AG04450 (cell line): ENCODE measurements around the gene IGFBP4. TPM values are rescaled to one million over a fixed set of nuclear protein-coding genes. Genes with fewer than 3 reads are reported as not detected.

Source experiments
- CTCF ChIA-PET: fragments of 300-600, 350-600 bp; formaldehyde crosslinking; extraction: SDS; loops from one replicate; lab custom pipeline; 2022; ENCODE audit warnings: antibody characterized with exemption, inconsistent platforms; lab: Charles Lee
- POLR2A ChIA-PET: fragments of 350-600 bp; formaldehyde crosslinking; extraction: SDS; loops from one replicate; lab custom pipeline; 2021; ENCODE audit warnings: antibody characterized with exemption, inconsistent platforms; lab: Yijun Ruan, JAX
- DNase-seq: peaks from one replicate; pipeline ENCODE4 v3.0.0-alpha.2; 2011; ENCODE audit warnings: low read depth, low spot score
- H3K27ac ChIP-seq: one replicate; pipeline ENCODE4 v1.5.1; 2012; ENCODE audit warnings: low read depth, low read length, control low read depth
- H3K27me3 ChIP-seq: one replicate; pipeline ENCODE4 v1.6.0; 2012; ENCODE audit warnings: low read length; ENCODE audit not compliant: control insufficient read depth, insufficient read depth
- H3K4me3 ChIP-seq: 2 replicates; pipeline ENCODE4 v1.5.1; 2011; ENCODE audit warnings: mild to moderate bottlenecking, low read depth, low read length, control low read depth
- H3K9me3 ChIP-seq: 2 replicates; pipeline ENCODE4 v1.5.1; 2012; ENCODE audit warnings: low read length; ENCODE audit not compliant: control insufficient read depth, insufficient read depth
- polyA plus RNA-seq: library from polyadenylated mRNA; depleted of rRNA; stranded (reverse); fragments of >200 nt; gene quantifications from 2 replicates; pipeline ENCODE4 v1.2.3, GENCODE V29; 2011
- TF ChIP-seq, protein P1 (sequence below): IDR thresholded peaks from 2 replicates; pipeline ENCODE4 v1.5.1; 2011; ENCODE audit warnings: low read depth, low read length, control low read depth, inconsistent platforms

IGFBP4 gene
- polyA plus RNA-seq, 1 experiment = 1,026 TPM

DNA sequence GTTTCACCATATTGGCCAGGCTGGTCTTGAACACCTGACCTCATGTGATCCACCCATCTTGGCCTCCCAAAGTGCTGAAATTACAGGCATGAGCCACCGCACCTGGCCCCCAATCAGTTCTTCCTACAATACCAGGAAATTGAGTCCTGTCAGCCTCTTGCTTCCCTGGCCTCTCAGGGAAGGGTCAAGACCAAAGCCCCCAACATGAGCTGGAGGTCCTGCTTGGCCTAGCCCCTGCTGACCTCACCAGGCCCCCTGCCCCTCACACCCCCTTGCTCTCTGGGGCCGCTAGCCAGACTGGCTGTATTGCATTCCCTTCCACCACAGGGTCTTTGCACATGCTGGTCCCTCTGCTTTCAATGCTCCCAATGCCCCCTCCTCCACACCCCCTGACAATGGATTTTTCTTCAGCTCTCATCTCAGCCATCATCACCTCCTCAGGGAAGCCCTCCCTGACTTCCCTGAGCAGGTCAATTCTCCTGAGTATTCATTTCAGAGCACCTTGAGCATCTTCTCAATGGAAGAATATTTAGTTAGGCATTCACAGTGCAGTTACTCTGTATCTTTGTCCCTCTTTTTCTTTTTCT is 24.1 kb downstream of the IGFBP4 start:
- H3K9me3 ChIP-seq = no peaks in the 10 kb centered on the region
- H3K4me3 ChIP-seq = no peak overlapping the region
- DNase-seq = no peak
- H3K27ac ChIP-seq = no peak overlapping the region
- POLR2A ChIA-PET = interaction anchor here (0.7 to 7.0 kb wide), 2 partner anchors 9 to 66 kb away, joined by 3 to 52 read pairs; no protein-coding TSS in a partner anchor
- no peaks in the 10 kb centered on the region for H3K27me3 ChIP-seq
- CTCF ChIA-PET = interaction anchor here (0.6 to 1.2 kb wide), 3 partner anchors 9 to 26 kb away, joined by 3 to 8 read pairs (median 5); no protein-coding TSS in a partner anchor
- TF ChIP-seq, protein P1, sequence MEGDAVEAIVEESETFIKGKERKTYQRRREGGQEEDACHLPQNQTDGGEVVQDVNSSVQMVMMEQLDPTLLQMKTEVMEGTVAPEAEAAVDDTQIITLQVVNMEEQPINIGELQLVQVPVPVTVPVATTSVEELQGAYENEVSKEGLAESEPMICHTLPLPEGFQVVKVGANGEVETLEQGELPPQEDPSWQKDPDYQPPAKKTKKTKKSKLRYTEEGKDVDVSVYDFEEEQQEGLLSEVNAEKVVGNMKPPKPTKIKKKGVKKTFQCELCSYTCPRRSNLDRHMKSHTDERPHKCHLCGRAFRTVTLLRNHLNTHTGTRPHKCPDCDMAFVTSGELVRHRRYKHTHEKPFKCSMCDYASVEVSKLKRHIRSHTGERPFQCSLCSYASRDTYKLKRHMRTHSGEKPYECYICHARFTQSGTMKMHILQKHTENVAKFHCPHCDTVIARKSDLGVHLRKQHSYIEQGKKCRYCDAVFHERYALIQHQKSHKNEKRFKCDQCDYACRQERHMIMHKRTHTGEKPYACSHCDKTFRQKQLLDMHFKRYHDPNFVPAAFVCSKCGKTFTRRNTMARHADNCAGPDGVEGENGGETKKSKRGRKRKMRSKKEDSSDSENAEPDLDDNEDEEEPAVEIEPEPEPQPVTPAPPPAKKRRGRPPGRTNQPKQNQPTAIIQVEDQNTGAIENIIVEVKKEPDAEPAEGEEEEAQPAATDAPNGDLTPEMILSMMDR = no peak

DNA sequence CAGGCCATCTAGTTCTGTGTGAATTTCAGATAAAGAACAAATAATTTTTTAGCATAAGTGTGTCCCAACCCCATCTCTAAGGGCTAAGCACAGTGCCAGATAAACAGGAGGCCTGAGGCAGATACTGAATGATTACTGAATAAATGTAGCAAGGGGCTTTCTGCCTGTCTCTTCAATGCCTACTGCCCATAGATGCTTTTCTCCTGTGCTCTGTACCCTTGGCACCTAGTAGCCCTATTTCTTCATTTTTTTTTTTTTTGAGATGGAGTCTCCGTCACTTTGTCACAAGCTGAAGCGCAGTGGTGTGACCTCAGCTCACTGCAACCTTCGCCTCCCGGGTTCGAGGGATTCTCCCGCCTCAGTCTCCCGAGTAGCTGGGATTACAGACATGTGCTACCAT is 25.3 kb downstream of the IGFBP4 start:
- H3K27ac ChIP-seq = no peak overlapping the region
- POLR2A ChIA-PET = interaction anchor here (0.6 to 7.0 kb wide), 4 partner anchors 23 to 65 kb away, joined by 3 to 52 read pairs (median 4); no protein-coding TSS in a partner anchor
- no peaks in the 10 kb centered on the region for H3K27me3 ChIP-seq
- TF ChIP-seq, protein P1 = no peak
- CTCF ChIA-PET = interaction anchor here (1.2 kb wide), 1 partner anchor 8 kb away, joined by 5 read pairs; no protein-coding TSS in a partner anchor
- no peaks in the 10 kb centered on the region for H3K9me3 ChIP-seq
- DNase-seq = no peak
- H3K4me3 ChIP-seq = no peak overlapping the region

DNA sequence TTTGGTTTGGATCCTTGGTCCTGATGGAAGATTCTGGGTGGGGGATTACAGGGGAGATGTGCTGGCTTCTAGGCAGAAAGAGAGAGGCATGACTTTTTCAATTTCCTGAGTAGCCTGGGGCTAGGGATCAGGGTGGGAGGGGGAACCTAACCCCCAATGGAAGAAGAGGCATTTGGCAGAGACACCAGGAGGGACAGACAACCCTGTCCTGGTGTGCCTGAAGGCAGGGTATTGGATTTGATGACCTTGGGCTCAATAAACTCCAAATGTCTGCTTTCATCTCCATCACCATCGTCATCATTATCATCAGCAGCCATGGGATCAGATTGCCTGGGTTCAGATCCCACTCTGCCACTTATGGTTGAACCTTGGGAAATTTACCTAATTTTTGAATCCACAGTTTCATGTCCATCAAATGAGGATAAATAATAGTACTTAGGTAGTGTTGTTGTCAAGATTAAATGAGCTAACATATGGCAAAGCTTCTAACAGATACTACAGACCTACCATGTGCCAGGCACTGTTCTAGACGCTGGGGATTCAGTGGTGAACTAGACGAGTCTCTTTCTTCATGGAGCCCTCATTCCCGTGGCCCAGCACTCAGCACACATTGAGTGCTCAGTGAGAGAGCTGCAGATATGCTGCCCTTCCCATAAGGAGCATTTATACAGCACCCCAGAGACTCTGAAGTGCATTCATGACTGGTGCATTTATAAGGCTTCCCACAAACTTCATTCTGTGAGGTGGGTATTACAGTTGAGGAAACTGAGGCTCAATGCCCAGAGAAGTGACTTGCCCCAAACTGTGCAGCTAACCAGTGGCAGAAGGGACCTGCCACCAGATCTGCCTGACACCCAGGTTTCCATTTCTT is 26.8 kb downstream of the IGFBP4 start:
- Histone ChIP-seq H3K4me3 (no peak overlapping the region), H3K27ac (no peak overlapping the region), H3K27me3 (no peaks in the 10 kb centered on the region), H3K9me3 (no peaks in the 10 kb centered on the region)
- ChIA-PET CTCF (no interaction called here), POLR2A (interaction anchor here (0.7 to 8.5 kb wide), 8 partner anchors 14 to 191 kb away, joined by 3 to 133 read pairs (median 8); partner anchors contain the start of gene TOP2A)
- DNase-seq = no peak
- TF ChIP-seq, protein P1 = no peak

DNA sequence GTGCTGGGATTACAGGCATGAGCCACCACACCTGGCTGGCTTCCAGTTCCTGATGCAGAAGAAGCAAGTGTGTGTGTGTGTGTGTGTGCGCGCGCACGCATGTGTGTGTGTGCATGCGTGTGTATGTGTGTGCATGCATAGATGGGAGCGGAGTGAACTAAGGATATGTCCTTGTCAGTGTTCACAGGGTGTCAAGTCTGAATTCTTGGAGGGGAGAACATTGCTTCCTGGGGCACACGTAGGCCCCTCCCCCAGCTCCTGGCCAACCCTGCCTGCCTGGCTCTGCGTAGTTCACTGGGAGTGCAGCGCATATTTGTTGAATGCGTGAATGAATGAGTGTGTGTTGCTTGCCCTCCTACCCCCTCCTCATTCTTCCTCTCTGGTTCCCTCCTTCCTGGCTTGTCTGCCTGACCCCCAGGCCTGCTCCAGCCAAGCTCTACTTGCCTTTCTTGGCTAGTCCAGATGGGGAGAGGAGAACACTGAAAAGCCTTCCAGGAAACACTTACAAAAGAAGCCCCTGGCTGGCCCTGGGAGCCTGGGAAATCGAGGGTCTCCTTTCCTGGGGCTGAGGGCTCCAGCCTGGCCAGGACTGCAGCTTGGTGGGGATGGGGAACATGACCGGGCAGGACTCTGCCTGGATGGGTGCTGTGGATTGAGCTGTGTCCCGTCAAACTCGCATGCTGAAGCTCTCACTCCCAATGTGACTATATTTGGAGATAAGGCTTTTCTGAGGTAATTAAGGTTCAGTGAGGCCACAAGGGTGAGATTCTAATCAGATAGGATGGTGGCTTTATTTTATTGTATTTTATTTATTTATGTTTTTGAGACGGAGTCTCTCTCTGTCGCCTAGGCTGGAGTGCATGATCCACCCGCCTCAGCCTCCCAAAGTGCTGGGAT is 27.9 kb downstream of the IGFBP4 start:
- CTCF ChIA-PET = interaction anchor here (0.5 to 1.9 kb wide), 3 partner anchors 24 to 154 kb away, joined by 3 to 17 read pairs (median 4); no protein-coding TSS in a partner anchor
- Histone ChIP-seq H3K9me3 (no peaks in the 10 kb centered on the region), H3K4me3 (0 out of 2 replicates have a peak overlapping the region, but pooled peaks have one; percentile 4), H3K27me3 (no peaks in the 10 kb centered on the region), H3K27ac (peak overlapping the region; percentile 97)
- peak; percentile 88 for DNase-seq
- POLR2A ChIA-PET = interaction anchor here (0.6 to 8.5 kb wide), 18 partner anchors 9 to 1348 kb away, joined by 3 to 133 read pairs (median 6); partner anchors contain the start of genes EIF1, IGFBP4 and TOP2A
- TF ChIP-seq, protein P1 = no peak
